ENCODE data around the gene COL27A1. TPM values are rescaled to one million over a fixed set of nuclear protein-coding genes. Genes with fewer than 3 reads are reported as not detected.
A peak's percentile ranks its signal among the peaks of the same experiment; 100 is the strongest.

COL27A1 gene
- total RNA-seq, 1 donor from 2014 or later: 1.3 TPM

DNA sequence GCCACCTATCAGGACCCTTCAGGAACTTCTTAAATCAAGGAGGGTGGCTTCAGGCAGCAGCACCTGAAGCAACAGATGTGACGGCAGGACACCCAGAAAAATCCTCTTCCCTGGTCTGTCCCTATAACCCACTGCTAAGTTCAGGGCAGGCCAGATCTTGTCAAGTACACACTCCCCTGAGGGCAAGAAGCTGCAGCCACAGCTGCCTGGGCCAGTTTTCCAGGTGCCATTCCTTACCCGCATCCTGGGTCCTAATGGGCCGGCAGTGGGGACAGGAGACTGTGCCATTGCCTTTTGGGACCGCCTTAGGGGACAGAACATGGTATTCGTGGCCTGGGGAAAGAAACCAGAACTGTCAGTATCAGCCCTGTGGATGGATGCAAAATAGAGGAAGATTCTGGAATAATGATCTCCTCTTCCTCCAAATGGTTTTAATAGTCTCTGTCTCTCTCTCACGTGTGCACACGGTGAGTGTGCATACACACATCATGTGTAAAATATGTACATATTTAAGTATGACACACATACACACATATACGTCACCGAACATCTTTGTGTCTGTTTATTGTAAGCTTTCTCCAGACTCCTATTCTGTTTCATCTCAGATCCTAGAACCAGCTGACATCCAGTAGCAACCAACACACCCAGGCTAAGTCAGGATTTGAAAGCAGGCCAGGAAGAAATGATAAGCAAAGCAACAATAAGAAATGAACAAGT is 188.3 kb downstream of the COL27A1 start:
- DNase-seq (ENCODE audit: low read depth): peak; percentile 55
- no peaks in the 10 kb centered on the region for H3K27me3 ChIP-seq (ENCODE audit: control insufficient read depth, insufficient read depth, low read length)
- peaks cover 7% of the 10 kb centered on the region for H3K36me3 ChIP-seq (ENCODE audit: control insufficient read depth, insufficient read depth, low read length)
- no peak for FAIRE-seq
- no peak overlapping the region for H3K4me3 ChIP-seq (ENCODE audit: low read depth, low read length)
- TF ChIP-seq CTCF (IDR thresholded peaks at IDR 0.05; ENCODE audit: insufficient read depth, low read length, severe bottlenecking): no peak

DNA sequence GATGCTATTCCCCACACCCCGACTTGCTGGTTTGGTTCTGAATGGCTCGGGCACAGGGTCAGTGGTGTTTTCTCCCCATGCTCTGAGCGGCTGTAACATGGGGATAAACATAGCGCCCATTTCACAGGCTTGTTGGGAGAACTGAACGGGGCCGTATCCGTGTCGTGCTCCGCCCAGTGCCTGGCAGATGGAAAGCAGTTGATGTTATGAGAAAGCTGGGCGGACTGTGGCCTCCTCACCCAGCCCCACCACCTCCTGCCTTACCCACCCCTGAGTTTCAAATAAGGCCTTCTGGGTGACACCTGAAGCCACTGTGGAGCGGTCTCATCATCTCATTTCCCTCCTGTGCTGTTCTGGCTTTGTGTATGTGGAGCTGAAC is 188.8 kb downstream of the COL27A1 start:
- H3K4me3 ChIP-seq (ENCODE audit: low read depth, low read length): no peak overlapping the region
- FAIRE-seq: peak; percentile 13
- no peak for TF ChIP-seq CTCF (IDR thresholded peaks at IDR 0.05; ENCODE audit: insufficient read depth, low read length, severe bottlenecking)
- peaks cover 7% of the 10 kb centered on the region for H3K36me3 ChIP-seq (ENCODE audit: control insufficient read depth, insufficient read depth, low read length)
- DNase-seq (ENCODE audit: low read depth): no peak
- H3K27me3 ChIP-seq (ENCODE audit: control insufficient read depth, insufficient read depth, low read length): no peaks in the 10 kb centered on the region

DNA sequence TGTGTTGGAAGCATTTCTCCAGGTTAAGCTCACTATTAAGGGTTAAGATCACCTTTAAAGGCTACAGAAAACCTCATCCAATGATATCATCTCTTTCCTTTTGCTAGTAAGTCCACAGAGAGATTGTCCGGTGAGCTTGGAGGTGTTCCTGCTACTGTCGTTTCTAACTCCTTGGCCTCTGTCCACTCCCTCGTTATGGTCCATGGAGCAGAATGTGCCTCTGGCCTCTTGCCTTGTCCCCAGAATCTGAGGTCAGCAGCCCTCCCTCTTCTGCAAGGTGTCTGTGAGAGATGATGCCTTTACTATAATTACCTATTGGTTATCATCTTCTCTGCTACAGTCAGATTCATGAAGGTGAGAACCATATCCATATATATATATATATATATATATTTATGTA is 189.4 kb downstream of the COL27A1 start:
- no peak for TF ChIP-seq CTCF (IDR thresholded peaks at IDR 0.05; ENCODE audit: insufficient read depth, low read length, severe bottlenecking)
- FAIRE-seq: no peak
- peaks cover 7% of the 10 kb centered on the region for H3K36me3 ChIP-seq (ENCODE audit: control insufficient read depth, insufficient read depth, low read length)
- no peaks in the 10 kb centered on the region for H3K27me3 ChIP-seq (ENCODE audit: control insufficient read depth, insufficient read depth, low read length)
- no peak for DNase-seq (ENCODE audit: low read depth)
- H3K4me3 ChIP-seq (ENCODE audit: low read depth, low read length): no peak overlapping the region

- no peak overlapping the region for H3K4me3 ChIP-seq (ENCODE audit: low read depth, low read length)
- no peak for TF ChIP-seq CTCF (IDR thresholded peaks at IDR 0.05; ENCODE audit: insufficient read depth, low read length, severe bottlenecking)
- DNase-seq (ENCODE audit: low read depth) (no peak), FAIRE-seq (no peak)
- H3K36me3 ChIP-seq (ENCODE audit: control insufficient read depth, insufficient read depth, low read length): peaks cover 7% of the 10 kb centered on the region
- no peaks in the 10 kb centered on the region for H3K27me3 ChIP-seq (ENCODE audit: control insufficient read depth, insufficient read depth, low read length)
Measured at GRCh38 chr9:114345493-114346065, 190.2 kb downstream of the COL27A1 start.

DNA sequence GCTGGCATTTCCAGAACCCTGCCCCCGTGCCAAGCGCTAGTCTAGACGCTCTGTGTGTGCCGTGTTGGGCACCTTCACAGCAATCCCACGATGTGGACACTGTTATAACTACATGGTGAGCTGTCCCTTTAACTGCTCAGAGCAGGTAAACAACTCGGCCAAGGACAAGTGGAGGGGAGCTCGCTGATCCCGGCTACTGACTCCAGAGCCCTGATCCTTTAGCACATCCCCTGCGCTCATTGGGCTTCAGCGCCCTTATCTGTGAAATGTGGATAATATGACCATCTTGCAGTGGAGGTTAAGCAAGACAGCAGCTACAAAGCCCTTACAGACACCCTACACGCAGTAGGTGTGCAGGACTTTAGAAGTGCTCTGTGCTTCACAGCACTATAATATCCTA is 190.8 kb downstream of the COL27A1 start:
- TF ChIP-seq CTCF (IDR thresholded peaks at IDR 0.05; ENCODE audit: insufficient read depth, low read length, severe bottlenecking): no peak
- peaks cover 5% of the 10 kb centered on the region for H3K36me3 ChIP-seq (ENCODE audit: control insufficient read depth, insufficient read depth, low read length)
- FAIRE-seq (peak; percentile 60), DNase-seq (ENCODE audit: low read depth) (no peak)
- no peaks in the 10 kb centered on the region for H3K27me3 ChIP-seq (ENCODE audit: control insufficient read depth, insufficient read depth, low read length)
- no peak overlapping the region for H3K4me3 ChIP-seq (ENCODE audit: low read depth, low read length)
